ENCODE data around the gene PTPRD.

The PTPRD gene

DNA sequence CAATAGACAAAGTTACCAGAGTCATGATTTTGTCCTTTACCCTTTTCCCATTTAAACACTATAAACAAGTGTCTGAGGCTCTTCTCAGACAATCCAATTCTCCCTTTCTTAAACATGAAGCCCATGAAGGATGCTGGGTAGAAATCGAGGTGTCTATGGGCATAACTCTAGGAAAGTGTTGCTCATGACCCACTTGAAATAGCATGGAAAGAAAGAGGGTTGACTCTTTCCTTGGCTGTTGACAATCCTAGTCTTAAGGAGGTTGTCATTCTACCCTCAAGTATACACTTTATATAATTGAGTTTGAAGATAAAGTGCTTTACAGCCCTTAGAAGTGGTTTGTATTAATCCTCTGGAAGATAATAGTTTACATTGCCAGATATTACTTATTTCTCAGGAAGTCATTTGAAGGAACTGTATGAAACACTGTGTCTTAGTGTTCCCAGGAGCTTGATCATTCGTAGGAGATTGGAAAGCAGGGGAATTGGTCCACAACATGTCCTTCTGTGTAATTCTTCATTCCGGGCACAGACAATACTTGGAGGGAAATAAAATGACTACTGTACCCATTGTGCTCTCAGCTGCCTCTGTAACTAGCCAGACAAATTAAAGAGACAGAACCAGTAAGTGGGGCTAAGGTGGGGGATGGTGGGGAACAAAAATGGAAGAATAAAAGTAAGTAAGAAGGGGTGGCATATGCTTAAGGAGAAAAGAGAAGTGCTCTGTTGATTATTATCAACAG is 1734.9 kb downstream of the PTPRD start:
- no peak for DNase-seq

GRCh38 chr9:8876303-8876702 is 1736.5 kb downstream of the PTPRD start:
- no peak for DNase-seq

DNA sequence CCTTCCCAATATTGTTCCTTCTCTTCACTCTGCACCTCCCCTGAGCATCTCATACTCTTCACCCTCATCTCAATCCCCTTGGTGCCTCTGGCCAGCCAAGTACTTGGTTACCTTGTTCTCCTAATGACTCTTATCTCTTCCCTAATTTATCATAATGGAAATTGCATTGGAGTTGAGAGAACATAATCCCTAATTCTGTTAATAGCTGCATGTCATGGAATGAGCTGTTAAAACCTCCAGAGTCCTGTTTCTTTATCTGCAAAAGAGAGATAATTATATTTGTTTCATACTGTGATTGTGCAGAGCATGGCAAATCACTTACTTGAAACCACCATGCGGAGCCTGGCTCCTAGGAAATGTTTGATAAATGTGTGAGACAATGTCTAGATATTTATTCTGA is 1738.3 kb downstream of the PTPRD start:
- no peak for DNase-seq

DNA sequence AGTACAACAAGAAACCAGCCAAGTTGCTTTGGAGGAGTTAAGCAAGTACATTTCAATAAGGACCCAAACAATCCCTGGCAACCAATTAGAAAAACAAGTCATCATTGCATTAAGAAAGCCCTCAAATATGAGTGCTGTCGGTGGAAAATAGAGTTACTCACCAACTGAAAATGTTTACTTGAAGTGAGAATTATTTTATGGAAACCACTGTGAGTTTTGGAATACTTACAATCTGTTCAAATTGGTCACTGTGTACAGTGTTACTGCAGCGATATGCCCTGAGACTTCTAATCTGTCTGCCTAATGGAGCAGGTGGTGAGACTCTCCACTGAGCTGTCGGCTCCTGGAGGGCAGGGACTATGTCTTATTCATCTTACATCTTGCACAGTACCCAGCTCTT is 1740.0 kb downstream of the PTPRD start:
- DNase-seq: no peak

DNA sequence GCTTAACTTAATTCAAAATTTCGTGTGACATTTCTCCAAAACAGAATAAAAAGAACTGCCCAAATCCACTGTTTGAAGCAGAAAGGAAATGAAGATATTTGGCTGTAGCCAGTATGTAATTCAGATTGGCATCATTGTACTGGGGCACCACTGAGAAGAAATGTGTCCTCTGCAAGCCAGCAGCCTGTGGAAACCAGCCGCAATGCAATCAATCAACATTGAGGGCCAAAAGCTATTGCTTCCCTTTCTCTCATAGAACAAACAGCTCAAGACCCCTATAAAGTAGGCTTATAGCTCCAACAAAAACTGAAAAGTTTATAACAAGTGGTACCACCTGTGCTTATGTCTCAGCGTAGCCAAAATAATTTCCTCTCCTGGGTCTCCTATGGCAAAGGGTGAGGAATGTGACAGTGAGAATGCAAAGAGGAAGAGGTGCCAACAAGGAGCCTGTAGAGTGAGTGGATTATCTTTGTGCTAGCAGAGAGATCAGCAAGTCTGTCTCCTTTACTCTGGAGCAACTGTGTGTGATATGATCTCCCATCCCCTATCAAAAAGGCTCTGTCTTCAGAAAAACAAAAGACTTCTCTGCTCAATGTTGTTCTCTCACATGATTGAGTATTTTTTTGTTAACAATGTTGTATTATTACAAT is 1740.9 kb downstream of the PTPRD start:
- no peak for DNase-seq

- DNase-seq: no peak
These were observed 1741.4 kb downstream of the PTPRD start for GRCh38 chr9:8871396-8871795.

GRCh38 chr9:8869812-8870211 is 1743.0 kb downstream of the PTPRD start:
- no peak for DNase-seq

DNA sequence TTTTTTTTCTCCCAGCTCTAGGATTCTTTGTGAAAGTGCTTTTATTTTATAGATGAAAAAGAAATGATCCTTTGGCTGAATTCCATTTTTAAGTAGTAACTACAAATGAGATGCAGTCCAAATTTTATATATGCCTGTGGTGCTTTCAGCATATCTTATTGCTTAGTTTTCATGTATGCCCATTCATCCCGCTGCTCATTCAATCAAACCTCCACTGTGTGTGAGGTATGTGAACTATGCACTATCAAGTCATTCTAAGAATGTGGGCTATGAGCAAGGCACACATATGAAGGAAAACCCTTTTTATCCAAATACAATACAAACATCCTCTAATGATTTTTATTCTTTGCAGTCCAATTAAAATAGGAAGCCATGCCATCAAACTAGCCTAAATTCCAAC is 1744.2 kb downstream of the PTPRD start:
- no peak for DNase-seq

GRCh38 chr9:8867148-8867547 is 1745.7 kb downstream of the PTPRD start:
- DNase-seq: no peak

GRCh38 chr9:8864545-8864896 is 1748.3 kb downstream of the PTPRD start:
- DNase-seq: no peak

DNA sequence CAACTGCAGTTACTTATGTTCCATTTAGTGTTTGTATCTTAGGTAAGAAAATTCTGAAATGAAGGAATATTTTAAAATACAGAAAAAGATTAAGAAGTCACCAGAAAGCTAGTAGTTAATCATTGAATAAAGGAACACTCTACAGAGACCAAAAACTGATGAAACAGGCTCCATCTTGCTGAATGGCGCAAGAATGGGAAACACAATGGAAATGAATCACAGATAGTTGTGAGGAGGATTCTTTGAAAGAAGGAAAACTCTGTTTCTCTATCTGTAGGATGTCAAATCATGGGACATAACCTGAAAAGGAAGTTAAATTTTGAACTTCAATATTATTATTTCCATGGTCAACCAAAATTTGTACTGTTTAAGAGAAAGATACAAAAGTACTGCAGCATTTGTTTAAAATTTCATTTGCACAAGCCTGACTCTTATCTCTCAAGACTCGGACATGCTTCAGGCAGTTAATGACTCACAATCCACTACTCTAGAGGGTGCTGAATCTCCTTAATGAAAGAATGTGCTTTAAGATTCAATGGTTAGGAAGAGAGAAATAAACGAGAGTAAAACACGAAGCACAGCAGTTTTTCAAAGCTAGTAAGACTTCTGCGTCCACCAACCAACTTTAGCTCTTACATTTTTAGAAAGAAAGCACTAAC is 1748.8 kb downstream of the PTPRD start:
- no peak for DNase-seq

DNA sequence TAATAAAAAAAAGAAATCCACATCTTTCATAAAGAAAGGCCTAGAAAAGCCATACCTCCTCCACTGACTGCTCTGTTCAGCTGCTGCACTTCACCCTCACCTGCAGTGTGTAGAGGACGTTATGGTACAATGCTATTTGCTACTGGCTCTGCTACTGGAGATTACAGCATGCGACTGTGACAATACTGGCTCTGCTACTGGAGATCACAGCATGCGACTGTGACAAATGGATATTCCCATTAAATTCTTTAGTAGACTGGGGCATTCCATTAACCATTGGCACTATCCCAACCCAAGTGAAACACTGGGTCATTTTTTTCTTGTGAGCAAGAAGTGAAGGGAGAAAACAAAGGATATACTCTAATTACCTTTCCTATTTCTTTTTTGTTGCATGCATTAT is 1749.7 kb downstream of the PTPRD start:
- no peak for DNase-seq

GRCh38 chr9:8860925-8861324 is 1751.9 kb downstream of the PTPRD start:
- no peak for DNase-seq

- DNase-seq: no peak
These were observed 1752.7 kb downstream of the PTPRD start for GRCh38 chr9:8860086-8860485.

- DNase-seq: no peak
These were observed 1753.4 kb downstream of the PTPRD start for GRCh38 chr9:8859416-8859815.

DNA sequence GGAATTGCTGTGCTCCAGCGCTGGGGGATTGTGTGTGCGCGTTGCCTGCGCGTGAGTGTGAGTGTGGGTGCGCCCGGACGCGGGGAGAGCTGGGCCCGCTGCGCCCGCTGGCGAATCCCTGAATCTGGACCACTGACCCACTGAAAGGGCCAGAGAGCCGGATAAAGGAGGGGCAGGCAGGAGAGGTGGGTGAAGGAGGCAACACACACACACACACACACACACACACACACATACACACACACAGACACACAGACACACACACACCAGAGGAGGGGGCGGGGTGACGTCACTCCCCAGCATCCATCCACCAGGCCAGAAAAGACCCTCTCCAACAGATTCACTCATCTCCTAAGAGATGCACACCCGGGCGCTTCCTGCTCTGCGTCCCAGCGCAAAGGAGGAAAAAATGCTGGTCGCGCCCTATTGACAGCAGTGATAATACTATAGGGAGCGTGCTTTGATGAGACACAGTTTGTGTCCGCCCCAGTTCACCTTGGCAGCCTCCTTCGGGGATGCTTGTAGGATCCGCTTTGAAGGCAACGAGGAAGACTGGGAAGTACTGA is 1754.1 kb downstream of the PTPRD start:
- no peak for DNase-seq

- DNase-seq: no peak
These were observed 1754.7 kb downstream of the PTPRD start for GRCh38 chr9:8857926-8858595.

GRCh38 chr9:8857068-8857925 is 1755.5 kb downstream of the PTPRD start:
- DNase-seq: no peak

DNA sequence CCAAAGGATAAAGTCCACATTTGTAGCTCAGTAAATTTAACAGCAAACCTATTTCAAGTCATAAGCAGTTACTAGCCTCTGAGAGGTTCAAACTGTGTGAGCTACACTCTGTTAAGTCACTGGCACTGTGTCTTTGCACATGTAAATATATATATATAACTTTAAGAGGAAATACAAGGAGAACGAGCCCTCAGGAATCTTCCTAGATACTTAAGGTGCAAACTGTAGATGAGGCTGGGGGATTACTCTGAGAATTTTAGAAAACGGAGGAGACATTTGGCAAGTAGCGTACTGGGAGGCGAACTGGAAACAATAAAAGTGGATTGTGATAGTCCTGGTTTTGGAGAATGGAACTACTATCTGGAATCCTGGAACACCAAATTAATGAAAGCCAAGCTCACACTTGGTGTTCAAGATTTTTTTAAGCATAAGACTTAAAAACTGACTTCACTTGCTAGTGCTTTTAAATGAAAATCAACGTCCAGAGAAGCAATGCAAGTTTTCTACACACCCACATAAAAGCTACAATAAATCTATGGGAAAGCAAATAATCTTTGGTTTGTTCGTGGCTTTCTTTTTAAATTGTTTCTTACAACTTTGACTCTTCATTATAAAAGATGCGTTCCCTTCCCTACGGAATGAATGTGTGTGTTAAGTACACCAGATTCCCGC is 1756.3 kb downstream of the PTPRD start:
- DNase-seq: no peak

DNA sequence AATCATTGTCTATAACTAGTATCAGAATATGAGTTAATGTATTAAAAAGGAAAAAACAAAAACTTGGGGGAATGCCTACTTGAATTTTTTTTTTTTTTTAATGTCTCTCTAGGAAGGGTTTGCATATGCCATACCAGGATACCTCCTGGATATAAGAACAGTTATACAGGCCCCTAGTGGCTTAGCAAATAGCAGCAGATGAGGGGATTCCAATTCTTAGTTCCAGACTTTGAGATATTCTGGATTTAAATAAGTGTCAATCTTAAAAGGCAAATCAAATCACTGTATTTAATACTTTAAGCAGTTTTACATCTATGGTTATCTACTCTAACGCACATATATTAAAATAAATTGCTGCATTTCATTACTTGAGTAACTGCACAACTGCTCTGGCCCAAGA is 1757.8 kb downstream of the PTPRD start:
- peak; percentile 28 for DNase-seq

- no peak for DNase-seq
These were observed 1760.4 kb downstream of the PTPRD start for GRCh38 chr9:8852301-8852864.

GRCh38 chr9:8850914-8851313 is 1761.9 kb downstream of the PTPRD start:
- no peak for DNase-seq

Data from NCI-H1694 (cell line).